HepG2 (cell line): ENCODE results near the gene HNRNPUL2. TPM values are rescaled to one million over a fixed set of nuclear protein-coding genes. Genes with fewer than 3 reads are reported as not detected.
A peak's percentile ranks its signal among the peaks of the same experiment; 100 is the strongest.

Experiments
- CBFB ChIP-seq: sonication (generic); formaldehyde crosslinking; IDR thresholded peaks from 2 replicates; pipeline ENCODE4 v1.4.0; 2020; ENCODE audit warnings: missing genetic modification reagents
- DMAP1 ChIP-seq: IDR thresholded peaks from 2 replicates; pipeline ENCODE4 v1.6.1; 2016
- E2F1 ChIP-seq: sonication (generic); formaldehyde crosslinking; IDR thresholded peaks from 2 replicates; pipeline ENCODE4 v1.5.0; 2020; ENCODE audit warnings: missing genetic modification reagents
- HCFC1 ChIP-seq: fragments of 150-350 bp; IDR thresholded peaks from 2 replicates; pipeline ENCODE4 v1.6.1; 2014; ENCODE audit warnings: low read depth, low read length
- HDAC1 ChIP-seq: sonication (generic); formaldehyde crosslinking; IDR thresholded peaks from 2 replicates; pipeline ENCODE4 v1.5.1; 2020; ENCODE audit warnings: mild to moderate bottlenecking, missing genetic modification reagents
- LRRFIP1 ChIP-seq: sonication (generic); formaldehyde crosslinking; conservative IDR thresholded peaks from 2 replicates; pipeline ENCODE4 v1.4.0; 2020; ENCODE audit warnings: missing genetic modification reagents
- POLR2G ChIP-seq: fragments of 200-400 bp; formaldehyde crosslinking; IDR thresholded peaks from 2 replicates; pipeline ENCODE4 v1.6.1; 2018; ENCODE audit warnings: mild to moderate bottlenecking, low read depth, low read length, moderate library complexity
- ZBTB14 ChIP-seq: sonication (generic); formaldehyde crosslinking; IDR thresholded peaks from 2 replicates; pipeline ENCODE4 v1.4.0; 2020; ENCODE audit warnings: missing genetic modification reagents
- ZNF552 ChIP-seq: sonication (generic); formaldehyde crosslinking; IDR thresholded peaks from 2 replicates; pipeline ENCODE4 v1.9.0; 2022; ENCODE audit warnings: missing genetic modification reagents, mild to moderate bottlenecking, borderline replicate concordance
- ZNF639 ChIP-seq: conservative IDR thresholded peaks from 2 replicates; pipeline ENCODE4 v1.6.1; 2018; ENCODE audit warnings: missing genetic modification reagents
- ZNF652 ChIP-seq: IDR thresholded peaks from 2 replicates; pipeline ENCODE4 v1.6.1; 2016; ENCODE audit warnings: low read depth, borderline replicate concordance
- ZNF816 ChIP-seq: sonication (generic); formaldehyde crosslinking; IDR thresholded peaks from 2 replicates; pipeline ENCODE4 v1.8.0; 2022; ENCODE audit warnings: missing genetic modification reagents, mild to moderate bottlenecking, borderline replicate concordance
- polyA plus RNA-seq, 8 experiments: library from polyadenylated mRNA; depleted of rRNA in 3 of 8; stranded (reverse) in 7 of 8; unstranded in 1 of 8; fragments of >200 nt; fragmentation: Illumina TruSeq in 4 of 8; extraction: Trizol in 4 of 8; gene quantifications; 2 replicates each; pipeline versions ENCODE4 v1.2.1 to v1.2.3, GENCODE V29; 2011 to 2016; ENCODE audit warnings: low read depth in 4 of 8, missing spikeins in 1 of 8, mixed read lengths in 1 of 8; ENCODE audit not compliant: insufficient read depth in 1 of 8
- total RNA-seq, 5 experiments: library from RNA; depleted of rRNA; stranded (reverse); fragments of >200 nt; fragmentation: Illumina TruSeq; extraction: Trizol; gene quantifications; 2 replicates each; pipeline ENCODE4 v1.2.3, GENCODE V29; 2016; ENCODE audit warnings: low read depth in 1 of 5

Gene HNRNPUL2
- total and polyA plus RNA-seq, 2 of the 13 experiments (the other 11 are each of a cell fraction or from before 2014, with no cell fraction given), result 8.4 to 9.6 TPM

- no peak for TF ChIP-seq LRRFIP1 (CRISPR knock-in tag)
- peak; percentile 35 for TF ChIP-seq DMAP1 (CRISPR knock-in tag)
- peak; percentile 80 for TF ChIP-seq POLR2G
- TF ChIP-seq ZNF552 (CRISPR knock-in tag), result no peak
- TF ChIP-seq ZBTB14 (CRISPR knock-in tag), result peak; percentile 78
- peak; percentile 88; the same call in 1 of the 2 replicates for TF ChIP-seq ZNF816 (CRISPR knock-in tag)
- peak; percentile 74 for TF ChIP-seq HDAC1 (CRISPR knock-in tag)
- peak; percentile 75; the same call in 1 of the 2 replicates for TF ChIP-seq ZNF652 (CRISPR knock-in tag)
- peak; percentile 56; the same call in 1 of the 2 replicates for TF ChIP-seq CBFB (CRISPR knock-in tag)
- peak; percentile 45; the same call in 1 of the 2 replicates for TF ChIP-seq E2F1 (CRISPR knock-in tag)
- peak; percentile 37; the same call in 1 of the 2 replicates for TF ChIP-seq ZNF639 (CRISPR knock-in tag)
- TF ChIP-seq HCFC1, result peak; percentile 31; the same call in 1 of the 2 replicates
Observed at GRCh38 chr11:62728171-62728988, 1.1 kb upstream of the HNRNPUL2 start, which contains the start of gene TTC9C (continued).
